CD14-positive monocyte (primary cell): Measurements from ENCODE around the gene GRIK2. TPM values are rescaled to one million over a fixed set of nuclear protein-coding genes. Genes with fewer than 3 reads are reported as not detected.

Experiments used
- DNase-seq, 3 donors: peaks; one replicate each; pipeline ENCODE4 v3.0.0-alpha.2; 2011 to 2022
- H2AFZ ChIP-seq: 2 replicates; pipeline ENCODE4 v1.6.0; 2012; ENCODE audit warnings: mild to moderate bottlenecking, low read depth, low read length, inconsistent platforms; ENCODE audit not compliant: insufficient read depth, poor library complexity, severe bottlenecking
- H3K27ac ChIP-seq, 2 donors: 1 replicate in 1 of 2; 2 replicates in 1 of 2; pipeline ENCODE4 v1.5.1; 2012 to 2013; ENCODE audit warnings: low read length in 2 of 2, control low read depth in 1 of 2, inconsistent platforms in 1 of 2, low read depth in 1 of 2, mild to moderate bottlenecking in 1 of 2
- H3K27me3 ChIP-seq, 2 donors: one replicate each; pipeline versions ENCODE4 v1.6.0 to v1.6.1; 2011 to 2013; ENCODE audit warnings: low read length in 2 of 2; ENCODE audit not compliant: control insufficient read depth in 2 of 2, insufficient read depth in 2 of 2
- H3K36me3 ChIP-seq, 2 donors: replicated peaks in 1 of 2; 1 replicate in 1 of 2; 2 replicates in 1 of 2; pipeline versions ENCODE4 v1.5.1 to v1.6.1; 2012 to 2013; ENCODE audit warnings: low read length in 2 of 2, control low read depth in 1 of 2, inconsistent platforms in 1 of 2, mild to moderate bottlenecking in 1 of 2; ENCODE audit not compliant: insufficient read depth in 2 of 2, control insufficient read depth in 1 of 2
- H3K4me1 ChIP-seq, 2 donors: 1 replicate in 1 of 2; 2 replicates in 1 of 2; pipeline versions ENCODE4 v1.5.1 to v1.6.1; 2012 to 2013; ENCODE audit warnings: low read length in 2 of 2, control low read depth in 1 of 2, inconsistent platforms in 1 of 2, mild to moderate bottlenecking in 1 of 2, moderate library complexity in 1 of 2; ENCODE audit not compliant: insufficient read depth in 2 of 2, control insufficient read depth in 1 of 2
- H3K4me2 ChIP-seq: replicated peaks from 2 replicates; pipeline ENCODE3; 2012; ENCODE audit warnings: low read length, moderate library complexity, mild to moderate bottlenecking; ENCODE audit not compliant: poor library complexity, severe bottlenecking; ENCODE audit errors: extremely low read depth
- H3K4me3 ChIP-seq, 3 experiments: fragments of 200-600 bp in 1 of 3; sonication (generic) in 1 of 3; replicated peaks in 1 of 3; 1 replicate in 2 of 3; 2 replicates in 1 of 3; pipeline ENCODE4 v1.5.1; 2011 to 2013; ENCODE audit warnings: low read length in 3 of 3, mild to moderate bottlenecking in 3 of 3, control low read depth in 2 of 3, low read depth in 2 of 3, inconsistent platforms in 1 of 3, moderate library complexity in 1 of 3
- H3K79me2 ChIP-seq: 2 replicates; pipeline ENCODE4 v1.6.0; 2012; ENCODE audit warnings: mild to moderate bottlenecking, control low read depth, inconsistent platforms, low read length, moderate library complexity; ENCODE audit not compliant: insufficient read depth
- H3K9ac ChIP-seq: 2 replicates; pipeline ENCODE4 v1.6.0; 2017; ENCODE audit warnings: low read length, mild to moderate bottlenecking; ENCODE audit not compliant: insufficient read depth, poor library complexity, severe bottlenecking
- H3K9me3 ChIP-seq, 2 donors: replicated peaks in 1 of 2; 1 replicate in 1 of 2; 2 replicates in 1 of 2; pipeline versions ENCODE4 v1.5.1 to v1.6.1; 2012 to 2013; ENCODE audit warnings: low read length in 2 of 2, control low read depth in 1 of 2; ENCODE audit not compliant: control insufficient read depth in 1 of 2, insufficient read depth in 1 of 2
- H4K20me1 ChIP-seq: 2 replicates; pipeline ENCODE4 v1.6.0; 2012; ENCODE audit warnings: mild to moderate bottlenecking, low read length, control low read depth, moderate library complexity; ENCODE audit not compliant: insufficient read depth
- H3K27ac Mint-ChIP-seq, 7 donors: one replicate each; pipeline ENCODE4 v1.8.0; 2020; ENCODE audit warnings: mild to moderate bottlenecking in 7 of 7, mixed read lengths in 7 of 7, moderate library complexity in 6 of 7, inconsistent platforms in 2 of 7
- H3K27me3 Mint-ChIP-seq, 3 donors: one replicate each; pipeline ENCODE4 v1.8.0; 2021 to 2022; ENCODE audit warnings: low read depth in 3 of 3, mild to moderate bottlenecking in 3 of 3, mixed read lengths in 3 of 3, moderate library complexity in 3 of 3, inconsistent platforms in 1 of 3
- H3K36me3 Mint-ChIP-seq, 2 donors: one replicate each; pipeline ENCODE4 v1.8.0; 2020; ENCODE audit warnings: mixed read lengths in 2 of 2, inconsistent platforms in 1 of 2, mild to moderate bottlenecking in 1 of 2
- H3K4me1 Mint-ChIP-seq: one replicate; pipeline ENCODE4 v1.8.0; 2020; ENCODE audit warnings: mild to moderate bottlenecking, mixed read lengths
- H3K4me3 Mint-ChIP-seq, 2 donors: one replicate each; pipeline ENCODE4 v1.8.0; 2020; ENCODE audit warnings: mild to moderate bottlenecking in 2 of 2, mixed read lengths in 2 of 2, moderate library complexity in 1 of 2
- H3K9me3 Mint-ChIP-seq, 7 donors: one replicate each; pipeline ENCODE4 v1.8.0; 2020 to 2022; ENCODE audit warnings: mixed read lengths in 7 of 7, mild to moderate bottlenecking in 6 of 7, moderate library complexity in 6 of 7, inconsistent platforms in 2 of 7
- CTCF ChIP-seq: fragments of 200-600 bp; IDR thresholded peaks from one replicate; pipeline ENCODE4 v1.8.0; 2022; ENCODE audit warnings: antibody characterized with exemption, mild to moderate bottlenecking
- WGBS: methylation state at CpG from one replicate; pipeline ENCODE4 v1.1.5; 2013; ENCODE audit warnings: missing lambda C conversion rate; ENCODE audit not compliant: insufficient coverage; 5-methylcytosine and 5-hydroxymethylcytosine counted together
- intact Hi-C, 2 donors: fragments of 100-400 bp; cut with micrococcal nuclease; formaldehyde crosslinking; loops; one replicate each; pipeline versions ENCODE4 v1.15.0 to v1.15.1; 2023
- polyA plus RNA-seq, 3 donors: library from polyadenylated mRNA; depleted of rRNA in 1 of 3; unstranded in 2 of 3; stranded (reverse) in 1 of 3; fragments of 300-500 nt in 2 of 3; fragments of >200 nt in 1 of 3; fragmentation: Illumina TruSeq in 2 of 3; gene quantifications; 1 replicate in 2 of 3; 2 replicates in 1 of 3; pipeline ENCODE4 v1.2.3, GENCODE V29; 2012 to 2021

GRIK2 gene
- polyA plus RNA-seq, 3 donors, result not detected

GRCh38 chr6:101722991-101723579 lies 329.6 kb downstream of the GRIK2 start:
- Histone ChIP-seq H3K27me3 (no peaks in the 10 kb centered on the region), H3K4me2 (no peak overlapping the region), H2AFZ (no peak overlapping the region), H3K9ac (no peak overlapping the region), H3K4me3 (no peak overlapping the region), H3K4me1 (no peaks in the 10 kb centered on the region), H3K36me3 (no peaks in the 10 kb centered on the region), H3K9me3 (no peaks in the 10 kb centered on the region), H3K27ac (no peak overlapping the region), H4K20me1 (no peaks in the 10 kb centered on the region), H3K79me2 (no peaks in the 10 kb centered on the region)
- DNase-seq, result no peak
- no peaks in the 10 kb centered on the region for H3K4me1 Mint-ChIP-seq
- no peaks in the 10 kb centered on the region for H3K27me3 Mint-ChIP-seq
- WGBS, result no CpG with 5 or more reads among the region's 1 CpG
- H3K4me3 Mint-ChIP-seq, result no peak overlapping the region
- H3K36me3 Mint-ChIP-seq, result no peaks in the 10 kb centered on the region
- no peak for TF ChIP-seq CTCF
- intact Hi-C loops, result no loop called here
- no peaks in the 10 kb centered on the region for H3K9me3 Mint-ChIP-seq
- H3K27ac Mint-ChIP-seq, result no peak overlapping the region

GRCh38 chr6:101728388-101728787 lies 334.9 kb downstream of the GRIK2 start:
- Mint-ChIP-seq H3K4me3 (no peak overlapping the region), H3K36me3 (no peaks in the 10 kb centered on the region), H3K9me3 (no peaks in the 10 kb centered on the region), H3K4me1 (peaks cover 3% of the 10 kb centered on the region), H3K27ac (no peak overlapping the region), H3K27me3 (peaks cover 0 to 2% (median 0%) of the 10 kb centered on the region in 3 donors)
- H4K20me1 ChIP-seq, result no peaks in the 10 kb centered on the region
- H3K27me3 ChIP-seq, result no peaks in the 10 kb centered on the region
- H3K9me3 ChIP-seq, result no peaks in the 10 kb centered on the region
- H3K79me2 ChIP-seq, result no peaks in the 10 kb centered on the region
- no CpG with 5 or more reads among the region's 2 CpGs for WGBS
- H3K36me3 ChIP-seq, result no peaks in the 10 kb centered on the region
- no peak for TF ChIP-seq CTCF
- no peak overlapping the region for H3K9ac ChIP-seq
- DNase-seq, result no peak
- no peak overlapping the region for H3K27ac ChIP-seq
- H3K4me1 ChIP-seq, result no peaks in the 10 kb centered on the region
- H3K4me2 ChIP-seq, result no peak overlapping the region
- intact Hi-C loops, result no loop called here
- no peak overlapping the region for H3K4me3 ChIP-seq
- H2AFZ ChIP-seq, result no peak overlapping the region
